NB4 (cell line): ENCODE data around the gene NR0B2.
A peak's percentile ranks its signal among the peaks of the same experiment; 100 is the strongest.
"Not testable (repeated sequence)": the region's sequence is repeated elsewhere in the genome, so short reads cannot be mapped to it uniquely, and the experiment has no call there.

Source experiments
- DNase-seq: peaks from one replicate; pipeline ENCODE4 v3.0.0; 2010; ENCODE audit warnings: low read depth
- H3K4me3 ChIP-seq: one replicate; pipeline ENCODE4 v1.5.1; 2011; ENCODE audit warnings: mild to moderate bottlenecking, low read depth, low read length, moderate library complexity
- MYC ChIP-seq: IDR thresholded peaks from 2 replicates; pipeline ENCODE4 v1.6.1; 2011; ENCODE audit warnings: low read depth, low read length
- POLR2A ChIP-seq: IDR thresholded peaks from 2 replicates; pipeline ENCODE4 v1.6.1; 2011; ENCODE audit warnings: mild to moderate bottlenecking; ENCODE audit not compliant: insufficient read length; ENCODE audit errors: extremely low read depth
- TF ChIP-seq, protein P1 (sequence below): IDR thresholded peaks from 2 replicates; pipeline ENCODE4 v1.6.1; 2011; ENCODE audit warnings: low read depth, low read length
- TF ChIP-seq, protein P2 (sequence below): IDR thresholded peaks from one replicate; pipeline ENCODE4 v1.5.1; 2012; ENCODE audit warnings: low read depth, low read length

Gene NR0B2

GRCh38 chr1:26888231-26888630 is 25.5 kb downstream of the NR0B2 start:
- H3K4me3 ChIP-seq: no peak overlapping the region
- TF ChIP-seq MYC: no peak
- TF ChIP-seq, protein P1, sequence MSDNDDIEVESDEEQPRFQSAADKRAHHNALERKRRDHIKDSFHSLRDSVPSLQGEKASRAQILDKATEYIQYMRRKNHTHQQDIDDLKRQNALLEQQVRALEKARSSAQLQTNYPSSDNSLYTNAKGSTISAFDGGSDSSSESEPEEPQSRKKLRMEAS: no peak
- TF ChIP-seq, protein P2, sequence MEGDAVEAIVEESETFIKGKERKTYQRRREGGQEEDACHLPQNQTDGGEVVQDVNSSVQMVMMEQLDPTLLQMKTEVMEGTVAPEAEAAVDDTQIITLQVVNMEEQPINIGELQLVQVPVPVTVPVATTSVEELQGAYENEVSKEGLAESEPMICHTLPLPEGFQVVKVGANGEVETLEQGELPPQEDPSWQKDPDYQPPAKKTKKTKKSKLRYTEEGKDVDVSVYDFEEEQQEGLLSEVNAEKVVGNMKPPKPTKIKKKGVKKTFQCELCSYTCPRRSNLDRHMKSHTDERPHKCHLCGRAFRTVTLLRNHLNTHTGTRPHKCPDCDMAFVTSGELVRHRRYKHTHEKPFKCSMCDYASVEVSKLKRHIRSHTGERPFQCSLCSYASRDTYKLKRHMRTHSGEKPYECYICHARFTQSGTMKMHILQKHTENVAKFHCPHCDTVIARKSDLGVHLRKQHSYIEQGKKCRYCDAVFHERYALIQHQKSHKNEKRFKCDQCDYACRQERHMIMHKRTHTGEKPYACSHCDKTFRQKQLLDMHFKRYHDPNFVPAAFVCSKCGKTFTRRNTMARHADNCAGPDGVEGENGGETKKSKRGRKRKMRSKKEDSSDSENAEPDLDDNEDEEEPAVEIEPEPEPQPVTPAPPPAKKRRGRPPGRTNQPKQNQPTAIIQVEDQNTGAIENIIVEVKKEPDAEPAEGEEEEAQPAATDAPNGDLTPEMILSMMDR: no peak
- TF ChIP-seq POLR2A: no peak
- DNase-seq: no peak

- DNase-seq: peak; percentile 50
- TF ChIP-seq, protein P1: no peak
- TF ChIP-seq, protein P2: peak; percentile 18
- H3K4me3 ChIP-seq: no peak overlapping the region
Observed at GRCh38 chr1:26887125-26887524, 26.6 kb downstream of the NR0B2 start.

DNA sequence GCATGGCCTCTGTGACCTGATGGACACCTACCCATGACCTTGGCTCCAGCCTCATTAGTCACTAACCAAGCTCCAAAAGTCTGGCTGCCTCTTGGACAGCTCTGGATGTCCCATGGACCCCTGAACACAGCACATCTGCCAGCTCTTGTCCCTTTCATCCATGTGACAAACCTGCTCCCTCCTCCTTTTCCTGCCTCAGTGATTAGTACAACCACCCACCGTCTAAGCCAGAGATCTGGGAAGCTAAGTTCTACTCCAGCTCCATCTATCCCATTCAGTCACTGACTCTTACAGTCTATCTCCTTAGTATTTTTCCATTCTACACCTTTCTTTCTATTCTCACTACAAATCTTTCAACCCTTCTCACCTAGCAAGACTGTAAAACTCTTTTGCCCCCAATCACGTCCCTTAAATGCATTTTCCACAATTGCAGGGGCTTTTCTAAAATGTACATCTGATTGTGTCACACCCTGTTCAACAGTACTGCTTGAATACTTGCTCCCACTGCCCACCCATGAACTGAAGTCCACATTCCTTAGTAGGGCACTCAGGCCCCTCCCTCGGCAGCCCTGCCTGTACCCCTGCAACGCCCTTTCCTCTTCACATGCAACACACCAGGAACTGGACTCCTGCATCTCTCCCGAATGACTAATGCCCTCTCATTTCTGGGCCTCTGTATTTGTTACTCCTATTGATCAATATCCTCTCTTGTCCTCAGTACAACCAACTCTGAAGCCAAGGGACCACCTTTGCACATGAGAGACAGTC is 30.9 kb downstream of the NR0B2 start:
- no peak overlapping the region for H3K4me3 ChIP-seq
- DNase-seq: no peak
- TF ChIP-seq, protein P1: no peak
- TF ChIP-seq MYC: no peak
- TF ChIP-seq, protein P2: no peak
- no peak for TF ChIP-seq POLR2A

DNA sequence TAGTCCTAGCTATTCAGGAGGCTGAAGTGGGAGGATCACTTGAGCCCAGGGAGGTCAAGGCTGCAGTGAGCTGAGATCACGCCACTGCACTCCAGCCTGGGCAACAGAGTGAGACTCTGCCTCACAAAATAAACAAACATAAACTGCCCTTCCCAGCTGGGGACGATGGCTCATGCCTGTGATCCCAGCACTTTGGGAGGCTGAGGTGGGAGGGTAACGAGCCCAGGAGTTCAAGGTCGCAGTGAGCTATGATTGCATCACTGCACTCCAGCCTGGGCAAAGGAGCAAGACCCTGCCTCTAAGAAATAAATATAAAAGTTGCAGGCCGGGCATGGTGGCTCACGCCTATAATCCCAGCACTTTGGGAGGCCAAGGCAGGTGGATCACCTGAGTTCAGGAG is 32.2 kb downstream of the NR0B2 start:
- DNase-seq, H3K4me3 ChIP-seq: not testable (repeated sequence)

GRCh38 chr1:26879793-26880192 is 34.0 kb downstream of the NR0B2 start:
- DNase-seq: no peak
- H3K4me3 ChIP-seq: no peak overlapping the region
- TF ChIP-seq, protein P1: no peak
- TF ChIP-seq POLR2A: no peak
- TF ChIP-seq, protein P2: no peak
- TF ChIP-seq MYC: no peak

DNA sequence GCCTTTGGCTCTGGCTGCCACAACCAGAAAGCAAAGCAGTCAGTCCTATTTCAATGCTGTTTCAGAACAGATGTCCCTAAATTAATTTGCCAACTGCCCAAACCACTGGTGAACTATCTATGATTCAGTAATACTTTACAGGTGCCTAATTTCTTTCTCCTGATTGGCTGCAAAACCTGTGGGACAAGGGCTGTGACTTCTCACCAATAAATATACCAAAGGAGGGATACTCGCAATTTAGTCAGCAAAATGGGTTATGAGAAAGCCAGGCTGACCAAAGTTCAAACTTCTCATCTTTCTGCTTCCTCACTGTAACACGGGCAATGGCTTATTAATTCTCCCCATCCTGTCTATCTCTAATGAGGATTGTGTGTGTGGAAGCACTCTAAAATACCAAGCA is 36.4 kb downstream of the NR0B2 start:
- H3K4me3 ChIP-seq: no peak overlapping the region
- DNase-seq: no peak
- no peak for TF ChIP-seq POLR2A
- TF ChIP-seq MYC: no peak
- TF ChIP-seq, protein P2: no peak
